ENCODE data around the gene SSRP1.

SSRP1 gene

GRCh38 chr11:57314221-57314973 lies 21.3 kb downstream of the SSRP1 start:
- no peak for DNase-seq (ENCODE audit: low read depth in 2 of 2)

DNA sequence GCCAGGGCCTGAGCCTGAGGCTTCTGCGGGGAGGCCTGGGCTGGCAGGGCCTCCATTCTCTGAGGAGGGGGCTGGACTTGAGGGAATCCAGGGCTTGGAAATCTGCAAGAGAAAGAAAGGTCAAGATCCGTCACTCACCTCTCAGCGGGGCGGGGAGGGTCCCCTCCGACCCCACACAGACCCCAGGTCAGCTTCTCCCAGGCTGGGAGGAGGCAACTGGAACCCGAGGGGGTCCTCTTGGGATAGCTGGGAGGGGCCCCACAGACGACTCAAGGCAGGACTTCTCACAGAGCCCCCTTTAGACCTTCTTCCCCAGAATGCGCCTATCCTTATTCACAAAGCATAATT lies 21.9 kb downstream of the SSRP1 start:
- no peak for DNase-seq (ENCODE audit: low read depth in 2 of 2)

DNA sequence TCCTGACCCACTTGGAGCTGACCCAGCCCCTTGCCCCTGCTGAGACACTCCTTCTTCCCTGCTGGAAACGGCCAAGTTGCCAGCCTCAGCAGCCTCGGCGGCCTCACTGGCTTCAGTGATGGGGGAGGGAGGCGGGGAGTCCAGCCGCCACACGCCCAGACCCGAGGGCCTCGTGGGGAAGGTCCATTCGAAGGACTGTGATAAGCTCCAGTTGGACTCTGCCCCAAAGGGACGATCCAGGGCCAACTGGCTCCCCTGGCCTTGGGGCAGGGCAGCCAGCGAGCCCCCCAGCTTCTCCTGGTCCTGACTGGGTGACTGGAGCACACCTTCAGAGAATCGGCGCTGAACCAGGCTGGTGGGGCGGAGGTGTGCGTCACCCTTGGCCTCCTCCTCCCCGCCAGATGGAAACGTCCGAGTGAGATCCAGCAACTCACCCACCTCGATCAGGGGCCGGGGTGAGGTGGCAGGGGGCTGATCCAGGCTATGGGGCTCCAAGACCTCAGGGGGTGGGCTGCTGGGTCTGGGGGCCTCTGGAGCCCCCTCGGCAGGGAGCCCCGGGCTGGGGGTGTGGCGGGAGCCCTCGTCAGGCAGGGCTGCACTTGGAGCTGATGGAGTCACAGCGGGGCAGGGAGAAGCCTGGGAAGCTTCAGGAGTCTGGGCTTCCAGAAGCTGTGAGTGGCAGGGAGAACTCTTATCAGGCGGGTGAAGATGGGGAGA lies 22.5 kb downstream of the SSRP1 start:
- no peak for DNase-seq (ENCODE audit: low read depth in 2 of 2)

GRCh38 chr11:57312511-57313021 lies 23.1 kb downstream of the SSRP1 start:
- DNase-seq (ENCODE audit: low read depth in 2 of 2): no peak

- peak; percentile 23 to 53 for DNase-seq (ENCODE audit: low read depth in 2 of 2)
These were observed 24.4 kb downstream of the SSRP1 start for GRCh38 chr11:57311109-57311936.

- DNase-seq (ENCODE audit: low read depth in 2 of 2): no peak
These were observed 25.0 kb downstream of the SSRP1 start for GRCh38 chr11:57310630-57311086.

- DNase-seq (ENCODE audit: low read depth in 2 of 2): no peak
These were observed 25.6 kb downstream of the SSRP1 start for GRCh38 chr11:57310091-57310490.

- DNase-seq (ENCODE audit: low read depth in 2 of 2): no peak
These were observed 26.3 kb downstream of the SSRP1 start for GRCh38 chr11:57309106-57310059.

- no peak for DNase-seq (ENCODE audit: low read depth in 2 of 2)
These were observed 27.1 kb downstream of the SSRP1 start for GRCh38 chr11:57308426-57309060.

DNA sequence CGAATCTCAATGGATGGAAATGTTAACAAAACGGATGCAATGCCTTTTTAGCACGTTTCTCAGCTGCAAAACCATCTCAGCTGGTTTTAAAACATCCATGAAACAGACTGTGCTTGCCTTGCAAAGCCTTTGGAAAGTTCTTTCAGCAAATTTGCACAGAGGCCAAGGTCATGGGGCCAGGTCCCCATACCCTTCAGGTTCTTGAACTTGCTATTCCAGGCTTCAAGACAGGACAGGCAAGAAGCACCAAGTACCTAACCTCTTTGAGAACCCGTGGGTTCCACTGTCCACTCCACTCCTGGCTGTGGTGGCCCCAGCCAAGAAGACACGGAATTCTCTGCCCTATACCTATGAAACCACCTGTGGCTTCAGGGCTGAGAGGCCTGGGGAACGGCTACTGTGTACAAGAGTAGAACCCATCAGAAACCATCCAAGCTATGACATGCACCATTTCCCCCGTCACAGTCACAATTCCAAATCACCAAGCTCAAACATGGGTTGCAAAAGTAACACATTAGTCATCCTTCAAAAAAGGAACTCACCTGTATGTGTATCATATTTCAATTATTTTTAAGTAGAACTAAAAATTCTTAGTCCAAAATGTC lies 27.9 kb downstream of the SSRP1 start:
- no peak for DNase-seq (ENCODE audit: low read depth in 2 of 2)

- no peak for DNase-seq (ENCODE audit: low read depth in 2 of 2)
These were observed 28.6 kb downstream of the SSRP1 start for GRCh38 chr11:57306940-57307565.

GRCh38 chr11:57306161-57306876 lies 29.4 kb downstream of the SSRP1 start:
- DNase-seq (ENCODE audit: low read depth in 2 of 2): no peak

DNA sequence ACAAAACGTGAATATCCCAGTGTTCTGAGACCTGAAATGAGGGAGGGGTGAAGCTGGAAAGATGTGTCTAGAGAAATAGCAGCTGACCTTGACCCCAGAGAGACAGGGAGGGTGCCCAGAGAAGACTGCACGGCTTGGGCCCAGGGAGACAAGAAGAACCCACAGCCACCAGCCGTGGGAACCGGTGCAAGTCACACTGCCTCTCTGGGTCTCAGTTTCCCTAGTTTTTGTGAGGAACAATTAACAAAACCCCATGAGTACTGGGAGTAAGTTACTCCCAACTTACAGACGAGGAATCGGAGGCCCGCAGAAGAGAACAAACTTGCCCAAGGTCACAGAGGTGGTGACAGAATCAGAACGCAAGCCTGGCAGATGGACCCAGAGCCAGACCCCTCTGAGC lies 30.2 kb downstream of the SSRP1 start:
- DNase-seq (ENCODE audit: low read depth in 2 of 2): no peak

DNA sequence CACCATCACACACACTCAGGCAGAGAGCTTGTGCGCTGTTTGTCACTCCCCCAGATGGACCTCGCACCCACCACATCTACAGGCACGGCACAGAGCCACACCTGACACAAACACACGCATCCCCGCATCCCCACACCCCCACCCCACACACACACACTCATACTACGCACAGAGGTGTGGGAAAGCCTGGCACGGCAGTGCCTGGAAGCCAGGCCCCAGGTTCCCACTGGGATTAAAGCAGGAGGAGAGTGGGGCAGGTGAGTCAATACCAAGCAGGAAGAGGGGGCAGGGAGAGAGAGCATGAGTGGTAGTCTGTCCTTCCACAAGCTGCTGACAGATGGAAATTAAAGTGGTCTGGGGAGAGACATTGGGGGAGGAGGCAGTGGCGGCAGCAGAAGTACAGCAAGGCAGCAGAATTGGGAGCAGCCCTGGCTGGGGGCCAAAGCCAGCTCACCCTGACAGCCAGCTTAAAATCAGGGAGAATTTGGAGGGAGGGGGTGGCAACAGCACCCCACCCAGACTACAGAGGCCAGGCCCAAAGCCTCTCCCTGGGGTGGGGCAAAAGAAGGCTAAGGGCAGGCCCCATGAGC lies 31.6 kb downstream of the SSRP1 start:
- no peak for DNase-seq (ENCODE audit: low read depth in 2 of 2)

GRCh38 chr11:57303280-57303989 lies 32.3 kb downstream of the SSRP1 start:
- DNase-seq (ENCODE audit: low read depth in 2 of 2): no peak

- DNase-seq (ENCODE audit: low read depth in 2 of 2): no peak
These were observed 33.2 kb downstream of the SSRP1 start for GRCh38 chr11:57302489-57302888.

GRCh38 chr11:57301711-57302423 lies 33.8 kb downstream of the SSRP1 start:
- no peak for DNase-seq (ENCODE audit: low read depth in 2 of 2)
